Lower leg skin (tissue), 4 donors: ENCODE results near the gene LAMA4. TPM values are rescaled to one million over a fixed set of nuclear protein-coding genes. Genes with fewer than 3 reads are reported as not detected.

Experiments
- DNase-seq, 2 donors: peaks; one replicate each; pipeline ENCODE4 v3.0.0-alpha.2; 2019; ENCODE audit warnings: low spot score in 2 of 2
- H3K4me3 ChIP-seq: fragments of 200-600 bp; sonication (generic); 2 replicates; pipeline ENCODE4 v1.5.1; 2017; ENCODE audit warnings: mild to moderate bottlenecking, low read depth; ENCODE audit not compliant: poor library complexity, severe bottlenecking
- CTCF ChIP-seq, 3 donors: fragments of 450-650 bp; IDR thresholded peaks; one replicate each; pipeline ENCODE4 v1.5.1; 2016; ENCODE audit warnings: antibody characterized with exemption in 3 of 3, mild to moderate bottlenecking in 3 of 3, moderate library complexity in 2 of 3
- POLR2A ChIP-seq, 2 donors: fragments of 450-650 bp; IDR thresholded peaks; one replicate each; pipeline ENCODE4 v1.6.1; 2016 to 2017; ENCODE audit warnings: antibody characterized with exemption in 2 of 2, mild to moderate bottlenecking in 1 of 2, moderate library complexity in 1 of 2
- WGBS, 2 donors: methylation state at CpG; one replicate each; pipeline ENCODE4 v1.1.5; 2018; 5-methylcytosine and 5-hydroxymethylcytosine counted together
- intact Hi-C: fragments of 100-400 bp; cut with DNase I; formaldehyde crosslinking; loops from one replicate; pipeline ENCODE4 v1.15.0; 2023; ENCODE audit warnings: low total_unique reads
- total RNA-seq, 4 donors: library from RNA; depleted of rRNA; stranded (reverse); fragments of >200 nt; gene quantifications; one replicate each; pipeline ENCODE4 v1.1.0, GENCODE V29; 2016

LAMA4 gene
- total RNA-seq, 4 donors from 2014 or later = 11.0 to 18.7 (median 17.4) TPM

- TF ChIP-seq POLR2A (IDR thresholded peaks at IDR 0.05) = no peak
- TF ChIP-seq CTCF (IDR thresholded peaks at IDR 0.05) = no peak
- no peak overlapping the region for H3K4me3 ChIP-seq
- intact Hi-C loops = no loop called here
- DNase-seq = no peak
Measured at GRCh38 chr6:112296694-112297093, 42.3 kb upstream of the LAMA4 start.

DNA sequence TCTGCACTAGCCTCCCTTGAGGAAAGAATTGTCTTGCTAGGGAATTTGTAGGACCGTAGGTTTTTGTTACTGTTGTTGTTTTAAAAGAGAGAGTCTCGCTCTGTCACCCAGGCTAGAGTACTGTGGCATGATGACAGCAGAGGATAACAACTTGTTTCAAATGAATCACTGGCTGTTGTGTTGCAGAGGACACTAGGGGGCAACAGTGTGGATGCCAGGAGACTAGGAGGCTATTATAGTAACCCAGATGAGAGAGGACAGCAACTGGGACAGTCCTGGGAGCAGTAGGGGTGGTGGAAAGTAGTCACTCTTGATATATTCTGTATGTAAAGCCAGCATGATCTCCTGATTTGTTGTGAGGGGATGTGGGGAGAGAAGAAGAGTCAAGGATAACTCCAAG lies 41.8 kb upstream of the LAMA4 start:
- WGBS, 2 donors = 84 to 87% methylated on average over 2 of the region's 2 CpGs
- H3K4me3 ChIP-seq = no peak overlapping the region
- intact Hi-C loops = no loop called here
- no peak for TF ChIP-seq POLR2A (IDR thresholded peaks at IDR 0.05)
- TF ChIP-seq CTCF (IDR thresholded peaks at IDR 0.05) = no peak
- DNase-seq = no peak

- WGBS, 2 donors = 70 to 76% methylated on average over 1 of the region's 1 CpG
- intact Hi-C loops = no loop called here
- no peak for DNase-seq
- TF ChIP-seq POLR2A (IDR thresholded peaks at IDR 0.05) (no peak), CTCF (IDR thresholded peaks at IDR 0.05) (no peak)
- no peak overlapping the region for H3K4me3 ChIP-seq
Measured at GRCh38 chr6:112291161-112291762, 36.9 kb upstream of the LAMA4 start.

- peak in 1 of 2 donors; percentile 87 for DNase-seq
- intact Hi-C loops = no loop called here
- no peak overlapping the region for H3K4me3 ChIP-seq
- TF ChIP-seq POLR2A (IDR thresholded peaks at IDR 0.05) (no peak), CTCF (IDR thresholded peaks at IDR 0.05) (no peak)
- 52 to 57% methylated on average over 4 of the region's 4 CpGs for WGBS, 2 donors
Measured at GRCh38 chr6:112289038-112289566, 34.7 kb upstream of the LAMA4 start.

DNA sequence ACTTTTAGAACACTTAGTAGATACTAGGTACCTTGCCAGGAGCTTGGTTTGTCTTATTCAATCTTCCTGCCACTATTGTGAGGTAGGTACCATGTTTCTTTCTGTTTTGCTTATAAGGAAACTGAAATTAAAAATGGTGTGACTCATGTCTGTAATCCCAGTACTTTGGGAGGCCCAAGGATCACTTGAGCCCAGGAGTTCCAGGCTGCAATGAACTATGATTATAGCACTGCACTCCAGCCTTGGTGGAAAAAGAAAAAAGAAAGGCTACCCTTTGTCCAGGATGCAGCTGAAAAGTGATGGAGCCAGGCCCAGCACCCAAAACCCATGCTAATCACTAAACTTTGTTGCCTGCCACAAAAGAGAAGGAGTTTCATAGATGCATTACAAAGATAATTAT lies 34.1 kb upstream of the LAMA4 start:
- TF ChIP-seq POLR2A (IDR thresholded peaks at IDR 0.05) (no peak), CTCF (IDR thresholded peaks at IDR 0.05) (no peak)
- no peak overlapping the region for H3K4me3 ChIP-seq
- intact Hi-C loops = no loop called here
- no peak for DNase-seq
